IMR-90 (cell line): ENCODE results near the gene COL18A1. TPM values are rescaled to one million over a fixed set of nuclear protein-coding genes. Genes with fewer than 3 reads are reported as not detected.

Experiments
- ATAC-seq: fragments of 200-7000 bp; cut with Tn5 transposase; 2 replicates; pipeline ENCODE4 v1.9.1; 2020; ENCODE audit warnings: low read depth, mild to moderate bottlenecking, moderate library complexity
- BruUV-seq: library from RNA; stranded (reverse); fragments of 400-500 nt; replicated peaks from 2 replicates; lab custom pipeline; 2021; lab: Mats Ljungman, UMichigan
- CTCF ChIA-PET: fragments of 300-600 bp; formaldehyde crosslinking; extraction: SDS; loops from one replicate; lab custom pipeline; 2021; ENCODE audit warnings: antibody characterized with exemption; lab: Yijun Ruan, JAX
- POLR2A ChIA-PET: fragments of 300-600 bp; sonication (Branson Sonifier 250); formaldehyde crosslinking; loops from one replicate; lab custom pipeline; 2022; ENCODE audit warnings: antibody characterized with exemption; ENCODE audit not compliant: unreplicated experiment; lab: Charles Lee
- DNase-seq: peaks from one replicate; pipeline ENCODE4 v3.0.0; 2013
- H2AFZ ChIP-seq: replicated peaks from 2 replicates; pipeline ENCODE3; 2013; ENCODE audit warnings: low read length, mild to moderate bottlenecking; ENCODE audit not compliant: poor library complexity
- H2AK5ac ChIP-seq: 2 replicates; pipeline ENCODE4 v1.6.1; 2013; ENCODE audit warnings: low read depth, low read length, inconsistent platforms
- H2AK9ac ChIP-seq: replicated peaks from 2 replicates; pipeline ENCODE3; 2013; ENCODE audit warnings: mild to moderate bottlenecking, low read depth, low read length, moderate library complexity; ENCODE audit not compliant: poor library complexity
- H2BK120ac ChIP-seq: 2 replicates; pipeline ENCODE4 v1.6.1; 2013; ENCODE audit warnings: low read depth, low read length, inconsistent platforms
- H2BK15ac ChIP-seq: 3 replicates; pipeline ENCODE4 v1.6.1; 2013; ENCODE audit warnings: low read depth, low read length, inconsistent platforms
- H2BK20ac ChIP-seq: 2 replicates; pipeline ENCODE4 v1.6.1; 2013; ENCODE audit warnings: low read depth, mild to moderate bottlenecking, inconsistent platforms, low read length, moderate library complexity
- H2BK5ac ChIP-seq: 2 replicates; pipeline ENCODE4 v1.6.1; 2013; ENCODE audit warnings: mild to moderate bottlenecking, low read depth, low read length, inconsistent platforms; ENCODE audit not compliant: poor library complexity, severe bottlenecking
- H3K14ac ChIP-seq: replicated peaks from 2 replicates; pipeline ENCODE4 v1.6.1; 2013; ENCODE audit warnings: low read depth, low read length, inconsistent platforms
- H3K18ac ChIP-seq: 2 replicates; pipeline ENCODE4 v1.6.1; 2013; ENCODE audit warnings: low read depth, low read length, control low read depth
- H3K23ac ChIP-seq: 2 replicates; pipeline ENCODE4 v1.6.1; 2013; ENCODE audit warnings: low read depth, low read length, inconsistent platforms
- H3K27ac ChIP-seq: 2 replicates; pipeline ENCODE4 v1.5.1; 2013; ENCODE audit warnings: mild to moderate bottlenecking, control low read depth, low read length; ENCODE audit not compliant: insufficient read depth
- H3K27me3 ChIP-seq: 2 replicates; pipeline ENCODE4 v1.6.1; 2013; ENCODE audit warnings: low read length; ENCODE audit not compliant: control insufficient read depth, insufficient read depth
- H3K36me3 ChIP-seq: 2 replicates; pipeline ENCODE4 v1.6.1; 2013; ENCODE audit warnings: low read length, mixed read lengths; ENCODE audit not compliant: control insufficient read depth, insufficient read depth
- H3K4ac ChIP-seq: 2 replicates; pipeline ENCODE4 v1.6.1; 2013; ENCODE audit warnings: low read depth, low read length, inconsistent platforms
- H3K4me1 ChIP-seq: 2 replicates; pipeline ENCODE4 v1.6.1; 2013; ENCODE audit warnings: low read length, mixed read lengths; ENCODE audit not compliant: control insufficient read depth, insufficient read depth
- H3K4me2 ChIP-seq: 2 replicates; pipeline ENCODE4 v1.6.1; 2013; ENCODE audit warnings: low read depth, mild to moderate bottlenecking, control low read depth, low read length, moderate library complexity
- H3K4me3 ChIP-seq: 2 replicates; pipeline ENCODE4 v1.5.1; 2013; ENCODE audit warnings: low read depth, mild to moderate bottlenecking, control low read depth, low read length, moderate library complexity; ENCODE audit not compliant: insufficient read depth
- H3K56ac ChIP-seq: 2 replicates; pipeline ENCODE4 v1.6.1; 2013; ENCODE audit warnings: low read length, inconsistent platforms; ENCODE audit not compliant: insufficient read depth; ENCODE audit errors: extremely low read depth
- H3K79me1 ChIP-seq, 2 experiments: 2 replicates each; pipeline ENCODE4 v1.6.1; 2013; ENCODE audit warnings: low read length in 2 of 2, inconsistent platforms in 1 of 2, low read depth in 1 of 2
- H3K9ac ChIP-seq: 2 replicates; pipeline ENCODE4 v1.6.1; 2013; ENCODE audit warnings: low read depth, low read length, control low read depth
- H3K9me1 ChIP-seq: 2 replicates; pipeline ENCODE4 v1.6.1; 2013; ENCODE audit warnings: low read length, inconsistent platforms; ENCODE audit not compliant: insufficient read depth
- H3K9me3 ChIP-seq: 2 replicates; pipeline ENCODE4 v1.6.1; 2013; ENCODE audit warnings: low read length; ENCODE audit not compliant: control insufficient read depth, insufficient read depth
- H4K20me1 ChIP-seq: 2 replicates; pipeline ENCODE4 v1.6.1; 2013; ENCODE audit warnings: low read length, inconsistent platforms; ENCODE audit not compliant: insufficient read depth
- H4K5ac ChIP-seq: 2 replicates; pipeline ENCODE4 v1.6.1; 2013; ENCODE audit warnings: mild to moderate bottlenecking, low read depth, low read length, control low read depth
- H4K8ac ChIP-seq, 2 experiments: 2 replicates each; pipeline ENCODE4 v1.6.1; 2013; ENCODE audit warnings: low read depth in 2 of 2, low read length in 2 of 2, control low read depth in 1 of 2, inconsistent platforms in 1 of 2
- H4K91ac ChIP-seq: 2 replicates; pipeline ENCODE4 v1.6.1; 2013; ENCODE audit warnings: low read depth, low read length, inconsistent platforms; ENCODE audit not compliant: insufficient read depth
- BHLHE40 ChIP-seq: fragments of 150-350 bp; IDR thresholded peaks from 2 replicates; pipeline ENCODE4 v1.6.1; 2016; ENCODE audit warnings: mild to moderate bottlenecking, low read depth, low read length
- CEBPB ChIP-seq: IDR thresholded peaks from 2 replicates; pipeline ENCODE4 v1.6.1; 2012; ENCODE audit warnings: low read depth, low read length, improper control_type of control experiment
- CHD1 ChIP-seq: IDR thresholded peaks from 2 replicates; pipeline ENCODE4 v1.6.1; 2012; ENCODE audit warnings: low read depth, low read length, improper control_type of control experiment
- FOS ChIP-seq: fragments of 150-350 bp; IDR thresholded peaks from 2 replicates; pipeline ENCODE4 v1.6.1; 2016; ENCODE audit warnings: low read depth, low read length
- MAFK ChIP-seq: IDR thresholded peaks from 2 replicates; pipeline ENCODE4 v1.6.1; 2012; ENCODE audit warnings: low read depth, low read length, improper control_type of control experiment
- MAZ ChIP-seq: IDR thresholded peaks from 2 replicates; pipeline ENCODE4 v1.6.1; 2012; ENCODE audit warnings: low read depth, mild to moderate bottlenecking, low read length, improper control_type of control experiment, moderate library complexity, borderline replicate concordance
- MXI1 ChIP-seq: IDR thresholded peaks from 2 replicates; pipeline ENCODE4 v1.6.1; 2012; ENCODE audit warnings: low read depth, mild to moderate bottlenecking, low read length, moderate library complexity, borderline replicate concordance
- NFE2L2 ChIP-seq: fragments of 150-350 bp; IDR thresholded peaks from 2 replicates; pipeline ENCODE4 v1.6.1; 2016; ENCODE audit warnings: low read depth, mild to moderate bottlenecking, low read length
- POLR2A ChIP-seq: IDR thresholded peaks from 2 replicates; pipeline ENCODE4 v1.6.1; 2012; ENCODE audit warnings: mild to moderate bottlenecking, low read depth, low read length
- RAD21 ChIP-seq: IDR thresholded peaks from 2 replicates; pipeline ENCODE4 v1.6.1; 2012; ENCODE audit warnings: low read length, improper control_type of control experiment
- RCOR1 ChIP-seq: IDR thresholded peaks from 2 replicates; pipeline ENCODE4 v1.6.1; 2012; ENCODE audit warnings: mild to moderate bottlenecking, low read length, improper control_type of control experiment; ENCODE audit not compliant: insufficient replicate concordance
- RFX5 ChIP-seq: IDR thresholded peaks from 2 replicates; pipeline ENCODE4 v1.8.0; 2012; ENCODE audit warnings: low read depth, mild to moderate bottlenecking, low read length, moderate library complexity
- SMC3 ChIP-seq: fragments of 150-350 bp; IDR thresholded peaks from 2 replicates; pipeline ENCODE4 v1.6.1; 2016; ENCODE audit warnings: low read depth, mild to moderate bottlenecking, antibody characterized with exemption, low read length, moderate library complexity
- WGBS, 2 experiments: methylation state at CpG; one replicate each; pipeline versions ENCODE4 v1.1.5 to v1.1.7; 2013; ENCODE audit warnings: missing lambda C conversion rate in 2 of 2; ENCODE audit not compliant: insufficient read length in 1 of 2; ENCODE audit errors: extremely low coverage in 2 of 2; 5-methylcytosine and 5-hydroxymethylcytosine counted together
- dilution Hi-C: fragments of 300-500 bp; cut with HindIII; formaldehyde crosslinking; loops from one replicate; pipeline ENCODE4 v1.14.3; 2018; ENCODE audit warnings: low sequenced_read_pairs; ENCODE audit not compliant: unreplicated experiment
- in situ Hi-C: fragments of 300-500 bp; cut with MboI; formaldehyde crosslinking; loops from 3 replicates; pipeline ENCODE4 v1.14.3; 2019; ENCODE audit warnings: low sequenced_read_pairs, inconsistent platforms, mixed read lengths
- intact Hi-C: fragments of 100-400 bp; cut with micrococcal nuclease; formaldehyde crosslinking; loops from 2 replicates; pipeline ENCODE4 v1.10.0; 2022
- polyA plus RNA-seq, 3 experiments: library from polyadenylated mRNA; depleted of rRNA; stranded (reverse); fragments of >200 nt; gene quantifications; 2 replicates each; pipeline ENCODE4 v1.2.3, GENCODE V29; 2012; ENCODE audit warnings: low replicate concordance in 1 of 3
- total RNA-seq: library from RNA; depleted of rRNA; stranded (reverse); fragments of >200 nt; gene quantifications from 2 replicates; pipeline ENCODE4 v1.2.3, GENCODE V29; 2012
- TF ChIP-seq, protein P1 (sequence below): conservative IDR thresholded peaks from 2 replicates; pipeline ENCODE4 v1.5.1; 2012; ENCODE audit warnings: mild to moderate bottlenecking, low read depth, low read length, improper control_type of control experiment
- TF ChIP-seq, protein P2 (sequence below): fragments of 150-350 bp; IDR thresholded peaks from 2 replicates; pipeline ENCODE4 v1.6.1; 2017; ENCODE audit warnings: mild to moderate bottlenecking, antibody characterized with exemption, low read length, low read depth
- TF ChIP-seq, protein P3 (sequence below): fragments of 150-350 bp; IDR thresholded peaks from 2 replicates; pipeline ENCODE4 v1.6.1; 2016; ENCODE audit warnings: low read depth, mild to moderate bottlenecking, low read length, moderate library complexity, borderline replicate concordance

The COL18A1 gene
- total and polyA plus RNA-seq, 2 of the 4 experiments (the other 2 are of a cell fraction): 4.3 to 46.7 TPM

DNA sequence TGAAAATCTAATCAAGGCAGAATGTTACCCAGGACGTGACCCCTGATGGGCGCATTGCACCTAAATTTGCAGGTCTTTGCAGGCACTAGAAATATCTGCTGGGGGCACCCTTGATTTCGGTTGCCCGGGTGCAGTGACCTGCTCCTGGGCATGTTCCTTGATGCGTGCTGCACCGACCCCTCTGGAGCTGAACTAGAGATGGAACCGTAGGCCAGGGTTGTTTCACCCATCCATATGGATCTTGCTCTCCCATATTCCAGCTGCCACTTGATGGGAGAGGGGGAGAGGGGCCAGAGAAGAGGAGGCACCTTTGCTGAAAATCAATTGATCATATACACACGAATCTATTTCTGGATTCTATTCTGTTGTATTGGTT lies 8.4 kb upstream of the COL18A1 start:
- Histone ChIP-seq H4K8ac (no peak overlapping the region), H3K9ac (no peak overlapping the region), H4K5ac (no peak overlapping the region), H3K36me3 (no peaks in the 10 kb centered on the region), H3K27ac (no peak overlapping the region), H2BK15ac (no peak overlapping the region), H2AFZ (no peak overlapping the region), H3K9me1 (no peaks in the 10 kb centered on the region), H3K79me1 (no peaks in the 10 kb centered on the region), H2BK120ac (no peak overlapping the region), H3K56ac (no peak overlapping the region), H3K27me3 (peaks cover 14% of the 10 kb centered on the region), H3K4me3 (no peak overlapping the region), H2BK5ac (no peak overlapping the region), H2AK5ac (no peak overlapping the region), H3K4me1 (no peaks in the 10 kb centered on the region), H3K14ac (no peak overlapping the region), H3K4ac (no peak overlapping the region), H4K91ac (no peak overlapping the region), H2BK20ac (no peak overlapping the region), H2AK9ac (no peak overlapping the region), H3K23ac (no peak overlapping the region), H3K18ac (no peak overlapping the region), H4K20me1 (no peaks in the 10 kb centered on the region; the same call in 1 of the 2 replicates), H3K4me2 (no peak overlapping the region), H3K9me3 (peaks cover 4% of the 10 kb centered on the region)
- intact Hi-C loops: no loop called here
- TF ChIP-seq CEBPB (no peak), CHD1 (no peak), MAZ (no peak), BHLHE40 (no peak), MXI1 (no peak), RFX5 (no peak), MAFK (no peak), NFE2L2 (no peak), SMC3 (no peak), RCOR1 (no peak), FOS (no peak), RAD21 (no peak), POLR2A (no peak)
- TF ChIP-seq, protein P1, sequence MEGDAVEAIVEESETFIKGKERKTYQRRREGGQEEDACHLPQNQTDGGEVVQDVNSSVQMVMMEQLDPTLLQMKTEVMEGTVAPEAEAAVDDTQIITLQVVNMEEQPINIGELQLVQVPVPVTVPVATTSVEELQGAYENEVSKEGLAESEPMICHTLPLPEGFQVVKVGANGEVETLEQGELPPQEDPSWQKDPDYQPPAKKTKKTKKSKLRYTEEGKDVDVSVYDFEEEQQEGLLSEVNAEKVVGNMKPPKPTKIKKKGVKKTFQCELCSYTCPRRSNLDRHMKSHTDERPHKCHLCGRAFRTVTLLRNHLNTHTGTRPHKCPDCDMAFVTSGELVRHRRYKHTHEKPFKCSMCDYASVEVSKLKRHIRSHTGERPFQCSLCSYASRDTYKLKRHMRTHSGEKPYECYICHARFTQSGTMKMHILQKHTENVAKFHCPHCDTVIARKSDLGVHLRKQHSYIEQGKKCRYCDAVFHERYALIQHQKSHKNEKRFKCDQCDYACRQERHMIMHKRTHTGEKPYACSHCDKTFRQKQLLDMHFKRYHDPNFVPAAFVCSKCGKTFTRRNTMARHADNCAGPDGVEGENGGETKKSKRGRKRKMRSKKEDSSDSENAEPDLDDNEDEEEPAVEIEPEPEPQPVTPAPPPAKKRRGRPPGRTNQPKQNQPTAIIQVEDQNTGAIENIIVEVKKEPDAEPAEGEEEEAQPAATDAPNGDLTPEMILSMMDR: no peak
- TF ChIP-seq, protein P2, sequence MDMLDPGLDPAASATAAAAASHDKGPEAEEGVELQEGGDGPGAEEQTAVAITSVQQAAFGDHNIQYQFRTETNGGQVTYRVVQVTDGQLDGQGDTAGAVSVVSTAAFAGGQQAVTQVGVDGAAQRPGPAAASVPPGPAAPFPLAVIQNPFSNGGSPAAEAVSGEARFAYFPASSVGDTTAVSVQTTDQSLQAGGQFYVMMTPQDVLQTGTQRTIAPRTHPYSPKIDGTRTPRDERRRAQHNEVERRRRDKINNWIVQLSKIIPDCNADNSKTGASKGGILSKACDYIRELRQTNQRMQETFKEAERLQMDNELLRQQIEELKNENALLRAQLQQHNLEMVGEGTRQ: no peak
- TF ChIP-seq, protein P3, sequence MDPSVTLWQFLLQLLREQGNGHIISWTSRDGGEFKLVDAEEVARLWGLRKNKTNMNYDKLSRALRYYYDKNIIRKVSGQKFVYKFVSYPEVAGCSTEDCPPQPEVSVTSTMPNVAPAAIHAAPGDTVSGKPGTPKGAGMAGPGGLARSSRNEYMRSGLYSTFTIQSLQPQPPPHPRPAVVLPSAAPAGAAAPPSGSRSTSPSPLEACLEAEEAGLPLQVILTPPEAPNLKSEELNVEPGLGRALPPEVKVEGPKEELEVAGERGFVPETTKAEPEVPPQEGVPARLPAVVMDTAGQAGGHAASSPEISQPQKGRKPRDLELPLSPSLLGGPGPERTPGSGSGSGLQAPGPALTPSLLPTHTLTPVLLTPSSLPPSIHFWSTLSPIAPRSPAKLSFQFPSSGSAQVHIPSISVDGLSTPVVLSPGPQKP: no peak
- WGBS, 2 experiments: 100% methylated on average over 1 of the region's 8 CpGs; no CpG with 5 or more reads in 1 of the 2 experiments
- in situ Hi-C loops: no loop called here
- ATAC-seq (no peak), DNase-seq (no peak)
- ChIA-PET POLR2A (no interaction called here), CTCF (interaction anchor here (1.1 kb wide), 1 partner anchor 104 kb away, joined by 3 read pairs; no protein-coding TSS in a partner anchor)
- dilution Hi-C loops: no loop called here
- BruUV-seq: no TSS peak
